ENCODE measurements around the gene CDC42SE1.
"Not testable (repeated sequence)": the region's sequence is repeated elsewhere in the genome, so short reads cannot be mapped to it uniquely, and the experiment has no call there.

The CDC42SE1 gene

GRCh38 chr1:151059109-151060006 lies at the start of gene CDC42SE1:
Gene CDC42SE1, minus strand, starts transcription at chr1:151059622. Its CDS starts 3,892 bp downstream, at chr1:151055730.
- peak; percentile 55 for DNase-seq (ENCODE audit: low read depth)

GRCh38 chr1:151108331-151108730 lies 48.9 kb upstream of the CDC42SE1 start:
- no peak for DNase-seq (ENCODE audit: low read depth)

GRCh38 chr1:151106894-151107293 lies 47.5 kb upstream of the CDC42SE1 start:
- no peak for DNase-seq (ENCODE audit: low read depth)

- no peak for DNase-seq (ENCODE audit: low read depth)
Measured at GRCh38 chr1:151104630-151105029, 45.2 kb upstream of the CDC42SE1 start.

GRCh38 chr1:151098126-151098525 lies 38.7 kb upstream of the CDC42SE1 start:
- DNase-seq (ENCODE audit: low read depth), result no peak

GRCh38 chr1:151097426-151097825 lies 38.0 kb upstream of the CDC42SE1 start:
- not testable (repeated sequence) for DNase-seq (ENCODE audit: low read depth)

GRCh38 chr1:151085953-151086559 lies 26.6 kb upstream of the CDC42SE1 start:
- DNase-seq (ENCODE audit: low read depth), result no peak

GRCh38 chr1:151072224-151072623 lies 12.8 kb upstream of the CDC42SE1 start:
- DNase-seq (ENCODE audit: low read depth), result no peak

- DNase-seq (ENCODE audit: low read depth), result peak; percentile 72
Measured at GRCh38 chr1:151070474-151071276, 11.3 kb upstream of the CDC42SE1 start, which contains the start of gene GABPB2. Gene GABPB2, plus strand, starts transcription at chr1:151070761. Its CDS starts 17,429 bp downstream, at chr1:151088190.

- DNase-seq (ENCODE audit: low read depth), result no peak
Measured at GRCh38 chr1:151069103-151069486, 9.7 kb upstream of the CDC42SE1 start.

- DNase-seq (ENCODE audit: low read depth), result no peak
Measured at GRCh38 chr1:151067185-151067584, 7.8 kb upstream of the CDC42SE1 start.

- DNase-seq (ENCODE audit: low read depth), result no peak
Measured at GRCh38 chr1:151065089-151065645, 5.7 kb upstream of the CDC42SE1 start.

- DNase-seq (ENCODE audit: low read depth), result no peak
Measured at GRCh38 chr1:151062741-151063371, 3.4 kb upstream of the CDC42SE1 start.

- DNase-seq (ENCODE audit: low read depth), result no peak
Measured at GRCh38 chr1:151061704-151062103, 2.3 kb upstream of the CDC42SE1 start.

- no peak for DNase-seq (ENCODE audit: low read depth)
Measured at GRCh38 chr1:151060657-151061421, 1.4 kb upstream of the CDC42SE1 start.

GRCh38 chr1:151060007-151060656 lies 710 bp upstream of the CDC42SE1 start, which contains the start of gene MLLT11:
Gene MLLT11, plus strand, starts transcription at chr1:151060397. Its CDS starts 6,828 bp downstream, at chr1:151067225.
- DNase-seq (ENCODE audit: low read depth), result no peak

- no peak for DNase-seq (ENCODE audit: low read depth)
Measured at GRCh38 chr1:151058692-151059091, 730 bp downstream of the CDC42SE1 start.

- no peak for DNase-seq (ENCODE audit: low read depth)
Measured at GRCh38 chr1:151056149-151056548, 3.3 kb downstream of the CDC42SE1 start.

- no peak for DNase-seq (ENCODE audit: low read depth)
Measured at GRCh38 chr1:151055581-151055980, 3.8 kb downstream of the CDC42SE1 start.

GRCh38 chr1:151054971-151055547 lies 4.4 kb downstream of the CDC42SE1 start:
- DNase-seq (ENCODE audit: low read depth), result no peak
